ENCODE data around the gene TMEFF2. TPM values are rescaled to one million over a fixed set of nuclear protein-coding genes. Genes with fewer than 3 reads are reported as not detected.

The TMEFF2 gene
- polyA plus RNA-seq, 1 of the 3 experiments (the other 2 are of a cell fraction) = 5.4 TPM

GRCh38 chr2:192087398-192087958 is 107.3 kb downstream of the TMEFF2 start:
- no peaks in the 10 kb centered on the region for H3K27me3 ChIP-seq (ENCODE audit: insufficient read depth)
- H4K20me1 ChIP-seq (ENCODE audit: insufficient read depth) = no peaks in the 10 kb centered on the region
- no peak for DNase-seq
- no peaks in the 10 kb centered on the region for H3K36me3 ChIP-seq (replicated peaks in 1 of 2; ENCODE audit: control insufficient read depth in 1 of 2, insufficient read depth in 2 of 2, low read length in 1 of 2)
- H3K9me2 ChIP-seq = no peaks in the 10 kb centered on the region
- 50% methylated on average over 4 of the region's 4 CpGs for WGBS (ENCODE audit: low lambda C conversion rate)
- TF ChIP-seq FOXM1 (IDR thresholded peaks at IDR 0.05; ENCODE audit: low read depth) (no peak), YY1 (IDR thresholded peaks at IDR 0.05; ENCODE audit: low read depth) (no peak), EP300 (IDR thresholded peaks at IDR 0.05; ENCODE audit: borderline replicate concordance in 1 of 2, low read depth in 1 of 2, low read length in 1 of 2) (no peak), GABPA (IDR thresholded peaks at IDR 0.05; ENCODE audit: low read depth) (no peak), RXRA (IDR thresholded peaks at IDR 0.05; ENCODE audit: borderline replicate concordance, low read depth) (no peak), RCOR1 (IDR thresholded peaks at IDR 0.05; ENCODE audit: low read length) (no peak), PBX3 (IDR thresholded peaks at IDR 0.05) (no peak), JUND (IDR thresholded peaks at IDR 0.05) (no peak), FOSL2 (IDR thresholded peaks at IDR 0.05; ENCODE audit: borderline replicate concordance, low read depth) (no peak), FOXJ3 (CRISPR knock-in tag; IDR thresholded peaks at IDR 0.05) (no peak), POLR2AphosphoS5 (IDR thresholded peaks at IDR 0.05; ENCODE audit: low read depth, low read length) (no peak), EZH2phosphoT487 (IDR thresholded peaks at IDR 0.05; ENCODE audit: borderline replicate concordance, low read depth) (no peak), TEAD4 (IDR thresholded peaks at IDR 0.05; ENCODE audit: borderline replicate concordance, insufficient read depth) (no peak), SIN3A (IDR thresholded peaks at IDR 0.05; ENCODE audit: borderline replicate concordance, low read depth, low read length) (no peak), CHD2 (IDR thresholded peaks at IDR 0.05; ENCODE audit: low read length, partially characterized antibody) (no peak), RFX5 (IDR thresholded peaks at IDR 0.05; ENCODE audit: low read length) (no peak), TAF1 (IDR thresholded peaks at IDR 0.05; ENCODE audit: borderline replicate concordance, low read depth, low read length) (no peak), USF2 (IDR thresholded peaks at IDR 0.05; ENCODE audit: borderline replicate concordance, low read depth, low read length) (no peak), NRF1 (IDR thresholded peaks at IDR 0.05; ENCODE audit: low read depth, low read length) (no peak), REST (IDR thresholded peaks at IDR 0.05; ENCODE audit: low read depth, low read length) (no peak)
- no peak overlapping the region for H3K27ac ChIP-seq (ENCODE audit: low read depth in 2 of 2, low read length in 1 of 2)
- H3K9me3 ChIP-seq = no peaks in the 10 kb centered on the region
- H3K79me2 ChIP-seq (ENCODE audit: insufficient read depth) = no peaks in the 10 kb centered on the region
- H3K9ac ChIP-seq = no peak overlapping the region
- H3F3A ChIP-seq (replicated peaks; ENCODE audit: insufficient read depth) = no peaks in the 10 kb centered on the region
- ChIA-PET POLR2A (no interaction called here), CTCF (interaction anchor here (1.6 kb wide), 1 partner anchor 75 kb away, joined by 3 read pairs; no protein-coding TSS in a partner anchor)
- no peaks in the 10 kb centered on the region for H3K4me1 ChIP-seq (ENCODE audit: control insufficient read depth in 1 of 2, insufficient read depth in 2 of 2, low read depth in 1 of 2, low read length in 1 of 2)
- no peak overlapping the region for H3K4me3 ChIP-seq (ENCODE audit: low read depth in 2 of 2, low read length in 1 of 2)
- H3K4me2 ChIP-seq = no peak overlapping the region
- no peak overlapping the region for H2AFZ ChIP-seq (ENCODE audit: low read depth)
